CD14-positive monocyte (primary cell): ENCODE data around the gene KIF9. TPM values are rescaled to one million over a fixed set of nuclear protein-coding genes. Genes with fewer than 3 reads are reported as not detected.

Experiments
- DNase-seq, 3 donors: peaks; one replicate each; pipeline ENCODE4 v3.0.0-alpha.2; 2011 to 2022
- H2AFZ ChIP-seq: 2 replicates; pipeline ENCODE4 v1.6.0; 2012; ENCODE audit warnings: mild to moderate bottlenecking, low read depth, low read length, inconsistent platforms; ENCODE audit not compliant: insufficient read depth, poor library complexity, severe bottlenecking
- H3K27ac ChIP-seq, 2 donors: 1 replicate in 1 of 2; 2 replicates in 1 of 2; pipeline ENCODE4 v1.5.1; 2012 to 2013; ENCODE audit warnings: low read length in 2 of 2, control low read depth in 1 of 2, inconsistent platforms in 1 of 2, low read depth in 1 of 2, mild to moderate bottlenecking in 1 of 2
- H3K27me3 ChIP-seq, 2 donors: one replicate each; pipeline versions ENCODE4 v1.6.0 to v1.6.1; 2011 to 2013; ENCODE audit warnings: low read length in 2 of 2; ENCODE audit not compliant: control insufficient read depth in 2 of 2, insufficient read depth in 2 of 2
- H3K36me3 ChIP-seq, 2 donors: replicated peaks in 1 of 2; 1 replicate in 1 of 2; 2 replicates in 1 of 2; pipeline versions ENCODE4 v1.5.1 to v1.6.1; 2012 to 2013; ENCODE audit warnings: low read length in 2 of 2, control low read depth in 1 of 2, inconsistent platforms in 1 of 2, mild to moderate bottlenecking in 1 of 2; ENCODE audit not compliant: insufficient read depth in 2 of 2, control insufficient read depth in 1 of 2
- H3K4me1 ChIP-seq, 2 donors: 1 replicate in 1 of 2; 2 replicates in 1 of 2; pipeline versions ENCODE4 v1.5.1 to v1.6.1; 2012 to 2013; ENCODE audit warnings: low read length in 2 of 2, control low read depth in 1 of 2, inconsistent platforms in 1 of 2, mild to moderate bottlenecking in 1 of 2, moderate library complexity in 1 of 2; ENCODE audit not compliant: insufficient read depth in 2 of 2, control insufficient read depth in 1 of 2
- H3K4me2 ChIP-seq: replicated peaks from 2 replicates; pipeline ENCODE3; 2012; ENCODE audit warnings: low read length, moderate library complexity, mild to moderate bottlenecking; ENCODE audit not compliant: poor library complexity, severe bottlenecking; ENCODE audit errors: extremely low read depth
- H3K4me3 ChIP-seq, 3 experiments: fragments of 200-600 bp in 1 of 3; sonication (generic) in 1 of 3; replicated peaks in 1 of 3; 1 replicate in 2 of 3; 2 replicates in 1 of 3; pipeline ENCODE4 v1.5.1; 2011 to 2013; ENCODE audit warnings: low read length in 3 of 3, mild to moderate bottlenecking in 3 of 3, control low read depth in 2 of 3, low read depth in 2 of 3, inconsistent platforms in 1 of 3, moderate library complexity in 1 of 3
- H3K79me2 ChIP-seq: 2 replicates; pipeline ENCODE4 v1.6.0; 2012; ENCODE audit warnings: mild to moderate bottlenecking, control low read depth, inconsistent platforms, low read length, moderate library complexity; ENCODE audit not compliant: insufficient read depth
- H3K9ac ChIP-seq: 2 replicates; pipeline ENCODE4 v1.6.0; 2017; ENCODE audit warnings: low read length, mild to moderate bottlenecking; ENCODE audit not compliant: insufficient read depth, poor library complexity, severe bottlenecking
- H3K9me3 ChIP-seq, 2 donors: replicated peaks in 1 of 2; 1 replicate in 1 of 2; 2 replicates in 1 of 2; pipeline versions ENCODE4 v1.5.1 to v1.6.1; 2012 to 2013; ENCODE audit warnings: low read length in 2 of 2, control low read depth in 1 of 2; ENCODE audit not compliant: control insufficient read depth in 1 of 2, insufficient read depth in 1 of 2
- H4K20me1 ChIP-seq: 2 replicates; pipeline ENCODE4 v1.6.0; 2012; ENCODE audit warnings: mild to moderate bottlenecking, low read length, control low read depth, moderate library complexity; ENCODE audit not compliant: insufficient read depth
- H3K27ac Mint-ChIP-seq, 7 donors: one replicate each; pipeline ENCODE4 v1.8.0; 2020; ENCODE audit warnings: mild to moderate bottlenecking in 7 of 7, mixed read lengths in 7 of 7, moderate library complexity in 6 of 7, inconsistent platforms in 2 of 7
- H3K27me3 Mint-ChIP-seq, 3 donors: one replicate each; pipeline ENCODE4 v1.8.0; 2021 to 2022; ENCODE audit warnings: low read depth in 3 of 3, mild to moderate bottlenecking in 3 of 3, mixed read lengths in 3 of 3, moderate library complexity in 3 of 3, inconsistent platforms in 1 of 3
- H3K36me3 Mint-ChIP-seq, 2 donors: one replicate each; pipeline ENCODE4 v1.8.0; 2020; ENCODE audit warnings: mixed read lengths in 2 of 2, inconsistent platforms in 1 of 2, mild to moderate bottlenecking in 1 of 2
- H3K4me1 Mint-ChIP-seq: one replicate; pipeline ENCODE4 v1.8.0; 2020; ENCODE audit warnings: mild to moderate bottlenecking, mixed read lengths
- H3K4me3 Mint-ChIP-seq, 2 donors: one replicate each; pipeline ENCODE4 v1.8.0; 2020; ENCODE audit warnings: mild to moderate bottlenecking in 2 of 2, mixed read lengths in 2 of 2, moderate library complexity in 1 of 2
- H3K9me3 Mint-ChIP-seq, 7 donors: one replicate each; pipeline ENCODE4 v1.8.0; 2020 to 2022; ENCODE audit warnings: mixed read lengths in 7 of 7, mild to moderate bottlenecking in 6 of 7, moderate library complexity in 6 of 7, inconsistent platforms in 2 of 7
- CTCF ChIP-seq: fragments of 200-600 bp; IDR thresholded peaks from one replicate; pipeline ENCODE4 v1.8.0; 2022; ENCODE audit warnings: antibody characterized with exemption, mild to moderate bottlenecking
- WGBS: methylation state at CpG from one replicate; pipeline ENCODE4 v1.1.5; 2013; ENCODE audit warnings: missing lambda C conversion rate; ENCODE audit not compliant: insufficient coverage; 5-methylcytosine and 5-hydroxymethylcytosine counted together
- intact Hi-C, 2 donors: fragments of 100-400 bp; cut with micrococcal nuclease; formaldehyde crosslinking; loops; one replicate each; pipeline versions ENCODE4 v1.15.0 to v1.15.1; 2023
- polyA plus RNA-seq, 3 donors: library from polyadenylated mRNA; depleted of rRNA in 1 of 3; unstranded in 2 of 3; stranded (reverse) in 1 of 3; fragments of 300-500 nt in 2 of 3; fragments of >200 nt in 1 of 3; fragmentation: Illumina TruSeq in 2 of 3; gene quantifications; 1 replicate in 2 of 3; 2 replicates in 1 of 3; pipeline ENCODE4 v1.2.3, GENCODE V29; 2012 to 2021

The KIF9 gene
- polyA plus RNA-seq, 3 donors, result 2.4 to 5.1 (median 3.8) TPM

- H3K4me3 Mint-ChIP-seq, result no peak overlapping the region
- H3K79me2 ChIP-seq, result peaks cover 98% of the 10 kb centered on the region
- peaks cover 53 to 77% of the 10 kb centered on the region in 2 donors for H3K4me1 ChIP-seq
These were observed 12.7 kb upstream of the KIF9 start for GRCh38 chr3:47295322-47295721.

GRCh38 chr3:47294392-47294791 lies 11.8 kb upstream of the KIF9 start:
- no peak for DNase-seq
- H3K27ac ChIP-seq, result peak overlapping the region in 1 of 2 donors; percentile 31
- peak overlapping the region in 6 of 7 donors; percentile 28 to 82 (median 50) for H3K27ac Mint-ChIP-seq
- TF ChIP-seq CTCF, result no peak
- peaks cover 44 to 49% of the 10 kb centered on the region in 2 donors for H3K36me3 Mint-ChIP-seq
- H3K27me3 Mint-ChIP-seq, result peaks cover 0 to 2% (median 0%) of the 10 kb centered on the region in 3 donors
- H3K27me3 ChIP-seq, result no peaks in the 10 kb centered on the region
- no peak overlapping the region for H3K9ac ChIP-seq
- peaks cover 80% of the 10 kb centered on the region for H3K4me1 Mint-ChIP-seq
- no peaks in the 10 kb centered on the region for H3K9me3 ChIP-seq
- intact Hi-C loops, result no loop called here
- peaks cover 100% of the 10 kb centered on the region for H3K79me2 ChIP-seq
- 100% methylated on average over 1 of the region's 3 CpGs for WGBS
- peaks cover 57 to 81% of the 10 kb centered on the region in 2 donors for H3K4me1 ChIP-seq
- H3K4me3 ChIP-seq, result no peak overlapping the region
- H3K9me3 Mint-ChIP-seq, result no peaks in the 10 kb centered on the region
- H4K20me1 ChIP-seq, result peaks cover 100% of the 10 kb centered on the region
- no peak overlapping the region for H3K4me3 Mint-ChIP-seq
- no peak overlapping the region for H2AFZ ChIP-seq
- peaks cover 4 to 45% of the 10 kb centered on the region in 2 donors for H3K36me3 ChIP-seq
- H3K4me2 ChIP-seq, result no peak overlapping the region

More at GRCh38 chr3:47295322-47295721, 12.7 kb upstream of the KIF9 start:
- Histone ChIP-seq H3K4me3 (no peak overlapping the region), H3K27me3 (no peaks in the 10 kb centered on the region), H3K9me3 (no peaks in the 10 kb centered on the region), H4K20me1 (peaks cover 98% of the 10 kb centered on the region), H3K9ac (no peak overlapping the region), H3K27ac (no peak overlapping the region), H2AFZ (no peak overlapping the region), H3K36me3 (peaks cover 4 to 44% of the 10 kb centered on the region in 2 donors), H3K4me2 (no peak overlapping the region)
- intact Hi-C loops, result no loop called here
- 80% methylated on average over 2 of the region's 2 CpGs for WGBS
- Mint-ChIP-seq H3K27me3 (no peaks in the 10 kb centered on the region), H3K27ac (peak overlapping the region in 4 of 7 donors; percentile 7 to 75 (median 68)), H3K36me3 (peaks cover 42 to 52% of the 10 kb centered on the region in 2 donors), H3K9me3 (no peaks in the 10 kb centered on the region), H3K4me1 (peaks cover 77% of the 10 kb centered on the region)
- DNase-seq, result no peak
- TF ChIP-seq CTCF, result no peak
